OCI-LY7 (cell line): ENCODE results near the gene CEP192. TPM values are rescaled to one million over a fixed set of nuclear protein-coding genes. Genes with fewer than 3 reads are reported as not detected.

ENCODE experiments used
- BruUV-seq: library from RNA; stranded (reverse); fragments of 400-500 nt; replicated peaks from 2 replicates; lab custom pipeline; 2021; lab: Mats Ljungman, UMichigan
- CTCF ChIA-PET: fragments of 300-600 bp; sonication (Branson Sonifier 250); formaldehyde crosslinking; loops from one replicate; lab custom pipeline; 2022; ENCODE audit warnings: antibody characterized with exemption; ENCODE audit not compliant: unreplicated experiment; lab: Charles Lee
- POLR2A ChIA-PET: fragments of 300-600 bp; sonication (Branson Sonifier 250); formaldehyde crosslinking; loops from one replicate; lab custom pipeline; 2022; ENCODE audit warnings: antibody characterized with exemption; lab: Charles Lee
- DNase-seq: peaks from one replicate; pipeline ENCODE4 v3.0.0-alpha.2; 2015; ENCODE audit warnings: low spot score
- H2AFZ ChIP-seq: fragments of 200-600 bp; sonication (generic), shearing (Covaris generic); 2 replicates; pipeline ENCODE4 v1.6.1; 2014; ENCODE audit warnings: mild to moderate bottlenecking, antibody characterized with exemption, low read length, moderate library complexity
- H3K27ac ChIP-seq: fragments of 200-600 bp; sonication (generic); 2 replicates; pipeline ENCODE4 v1.5.1; 2014; ENCODE audit warnings: mixed run types, low read depth, mild to moderate bottlenecking, moderate library complexity, low read length, inconsistent platforms; ENCODE audit not compliant: poor library complexity, severe bottlenecking
- H3K36me3 ChIP-seq: fragments of 200-600 bp; sonication (generic); 2 replicates; pipeline ENCODE4 v1.6.1; 2014; ENCODE audit warnings: mild to moderate bottlenecking, antibody characterized with exemption, low read length, moderate library complexity, mixed read lengths; ENCODE audit not compliant: insufficient read depth
- H3K4me1 ChIP-seq: fragments of 200-600 bp; sonication (generic); 2 replicates; pipeline ENCODE4 v1.5.1; 2014; ENCODE audit warnings: mild to moderate bottlenecking, low read length; ENCODE audit not compliant: insufficient read depth, poor library complexity, severe bottlenecking
- H3K4me2 ChIP-seq: fragments of 200-600 bp; sonication (generic); 2 replicates; pipeline ENCODE4 v1.6.1; 2014; ENCODE audit warnings: mild to moderate bottlenecking, low read length
- H3K4me3 ChIP-seq: fragments of 200-600 bp; sonication (generic); 2 replicates; pipeline ENCODE4 v1.5.1; 2014; ENCODE audit warnings: mild to moderate bottlenecking, low read depth, low read length; ENCODE audit not compliant: poor library complexity, severe bottlenecking
- H3K79me2 ChIP-seq: fragments of 200-600 bp; sonication (generic); 2 replicates; pipeline ENCODE4 v1.6.1; 2016; ENCODE audit warnings: low read depth, mild to moderate bottlenecking, low read length, moderate library complexity, mixed read lengths; ENCODE audit not compliant: insufficient read depth
- H3K9me2 ChIP-seq: fragments of 200-600 bp; sonication (generic); 2 replicates; pipeline ENCODE4 v1.6.1; 2016; ENCODE audit warnings: mild to moderate bottlenecking, low read length, mixed read lengths; ENCODE audit not compliant: insufficient read depth
- H3K9me3 ChIP-seq: fragments of 200-600 bp; sonication (generic); 2 replicates; pipeline ENCODE4 v1.6.1; 2014; ENCODE audit warnings: mild to moderate bottlenecking, mixed run types, low read length, mixed read lengths
- H4K20me1 ChIP-seq: fragments of 200-600 bp; sonication (generic); 2 replicates; pipeline ENCODE4 v1.6.1; 2014; ENCODE audit warnings: mild to moderate bottlenecking, antibody characterized with exemption, low read length, moderate library complexity, mixed read lengths; ENCODE audit not compliant: insufficient read depth
- CTCF ChIP-seq: fragments of 200-600 bp; sonication (generic); conservative IDR thresholded peaks from 2 replicates; pipeline ENCODE4 v1.5.1; 2014; ENCODE audit warnings: mild to moderate bottlenecking, antibody characterized with exemption, low read length, moderate library complexity, mixed read lengths
- EZH2phosphoT487 ChIP-seq: fragments of 200-600 bp; sonication (generic); IDR thresholded peaks from 2 replicates; pipeline ENCODE4 v1.6.1; 2018; ENCODE audit warnings: low read depth, borderline replicate concordance, mild to moderate bottlenecking, mixed run types, antibody characterized with exemption, low read length, moderate library complexity, mixed read lengths
- intact Hi-C: fragments of 100-400 bp; cut with micrococcal nuclease; formaldehyde crosslinking; loops from one replicate; pipeline ENCODE4 v1.10.0; 2022; ENCODE audit not compliant: unreplicated experiment
- total RNA-seq, 2 experiments: library from RNA; depleted of rRNA in 1 of 2; stranded (reverse); fragments of >200 nt in 1 of 2; shearing (Covaris generic) in 1 of 2; gene quantifications; 2 replicates each; pipeline ENCODE4 v1.2.3, GENCODE V29; 2014 to 2022

The CEP192 gene
- total RNA-seq, 2 experiments from 2014 or later, result 55.5 to 59.9 TPM

GRCh38 chr18:13139885-13140450, 148.8 kb downstream of the CEP192 start:
- DNase-seq, result no peak
- H4K20me1 ChIP-seq, result no peaks in the 10 kb centered on the region
- TF ChIP-seq EZH2phosphoT487 (no peak), CTCF (0 out of 2 replicates have a peak, but pooled peaks have one; percentile 25)
- no peak overlapping the region for H3K4me3 ChIP-seq
- no TSS peak for BruUV-seq
- H3K27ac ChIP-seq, result no peak overlapping the region
- POLR2A ChIA-PET, result interaction anchor here (0.6 to 0.9 kb wide), 2 partner anchors 589 to 652 kb away, joined by 3 to 4 read pairs; no protein-coding TSS in a partner anchor
- intact Hi-C loops, result no loop called here
- no peaks in the 10 kb centered on the region for H3K36me3 ChIP-seq
- H3K79me2 ChIP-seq, result no peaks in the 10 kb centered on the region
- H3K4me1 ChIP-seq, result no peaks in the 10 kb centered on the region
- CTCF ChIA-PET, result no interaction called here
- H2AFZ ChIP-seq, result no peak overlapping the region
- H3K9me2 ChIP-seq, result no peaks in the 10 kb centered on the region
- no peak overlapping the region for H3K4me2 ChIP-seq
- peaks cover 15% of the 10 kb centered on the region for H3K9me3 ChIP-seq

GRCh38 chr18:13141209-13141608, 150.0 kb downstream of the CEP192 start:
- Histone ChIP-seq H4K20me1 (no peaks in the 10 kb centered on the region), H3K79me2 (no peaks in the 10 kb centered on the region), H3K4me2 (no peak overlapping the region), H3K4me3 (no peak overlapping the region), H3K9me3 (peaks cover 15% of the 10 kb centered on the region), H3K9me2 (no peaks in the 10 kb centered on the region), H3K4me1 (no peaks in the 10 kb centered on the region), H3K27ac (no peak overlapping the region), H3K36me3 (no peaks in the 10 kb centered on the region), H2AFZ (no peak overlapping the region)
- DNase-seq, result no peak
- intact Hi-C loops, result no loop called here
- TF ChIP-seq EZH2phosphoT487 (no peak), CTCF (no peak)
- no TSS peak for BruUV-seq
- CTCF ChIA-PET, result no interaction called here
- POLR2A ChIA-PET, result interaction anchor here (0.6 to 0.9 kb wide), 3 partner anchors 8 to 653 kb away, joined by 3 to 5 read pairs (median 4); no protein-coding TSS in a partner anchor

- no peaks in the 10 kb centered on the region for H3K9me2 ChIP-seq
- H3K36me3 ChIP-seq, result no peaks in the 10 kb centered on the region
- peaks cover 15% of the 10 kb centered on the region for H3K9me3 ChIP-seq
- BruUV-seq, result no TSS peak
- no peaks in the 10 kb centered on the region for H4K20me1 ChIP-seq
- H3K4me1 ChIP-seq, result no peaks in the 10 kb centered on the region
- ChIA-PET CTCF (no interaction called here), POLR2A (no interaction called here)
- H3K4me2 ChIP-seq, result no peak overlapping the region
- intact Hi-C loops, result no loop called here
- H3K27ac ChIP-seq, result no peak overlapping the region
- no peak overlapping the region for H3K4me3 ChIP-seq
- H2AFZ ChIP-seq, result no peak overlapping the region
- TF ChIP-seq EZH2phosphoT487 (no peak), CTCF (no peak)
- no peaks in the 10 kb centered on the region for H3K79me2 ChIP-seq
- DNase-seq, result no peak
Measured at GRCh38 chr18:13145636-13146190, 154.6 kb downstream of the CEP192 start.
